Astrocyte of the cerebellum (primary cell): Measurements from ENCODE around the gene CD22.
"Not testable (repeated sequence)": the region's sequence is repeated elsewhere in the genome, so short reads cannot be mapped to it uniquely, and the experiment has no call there.

Experiments used
- DNase-seq: peaks from one replicate; pipeline ENCODE4 v3.0.0-alpha.2; 2011; ENCODE audit warnings: low read depth
- H3K4me3 ChIP-seq: 2 replicates; pipeline ENCODE4 v1.5.1; 2011; ENCODE audit warnings: mild to moderate bottlenecking, low read depth, low read length, moderate library complexity
- CTCF ChIP-seq: IDR thresholded peaks from 2 replicates; pipeline ENCODE4 v1.5.1; 2012; ENCODE audit warnings: low read length, low read depth, moderate library complexity, mild to moderate bottlenecking; ENCODE audit errors: missing control alignments
- in situ Hi-C: cut with HindIII; loops from 2 replicates; pipeline ENCODE4 v1.10.0; 2017; ENCODE audit warnings: low sequenced_read_pairs

Gene CD22

GRCh38 chr19:35355791-35356460 is 26.9 kb downstream of the CD22 start:
- in situ Hi-C loops: no loop called here
- TF ChIP-seq CTCF: no peak
- DNase-seq: no peak
- H3K4me3 ChIP-seq: no peak overlapping the region

- in situ Hi-C loops: no loop called here
- H3K4me3 ChIP-seq: no peak within 1 kb of the TSS
- no peak for TF ChIP-seq CTCF
- DNase-seq: no peak
Observed at GRCh38 chr19:35357867-35358573, 29.0 kb downstream of the CD22 start, which contains the start of gene FFAR3. Gene FFAR3, plus strand, starts transcription at chr19:35358460. Its CDS starts 431 bp downstream, at chr19:35358891.

- in situ Hi-C loops, DNase-seq, H3K4me3 ChIP-seq: not testable (repeated sequence)
Observed at GRCh38 chr19:35358834-35359233, 29.8 kb downstream of the CD22 start.

GRCh38 chr19:35359395-35359794 is 30.4 kb downstream of the CD22 start:
- H3K4me3 ChIP-seq, in situ Hi-C loops, DNase-seq: not testable (repeated sequence)

- H3K4me3 ChIP-seq, in situ Hi-C loops, DNase-seq: not testable (repeated sequence)
Observed at GRCh38 chr19:35360081-35360480, 31.1 kb downstream of the CD22 start.

- no peak for TF ChIP-seq CTCF
- in situ Hi-C loops: no loop called here
- no peak overlapping the region for H3K4me3 ChIP-seq
- no peak for DNase-seq
Observed at GRCh38 chr19:35360880-35361420, 32.0 kb downstream of the CD22 start.

GRCh38 chr19:35362261-35363000 is 33.4 kb downstream of the CD22 start:
- no peak for DNase-seq
- TF ChIP-seq CTCF: no peak
- in situ Hi-C loops: no loop called here
- no peak overlapping the region for H3K4me3 ChIP-seq
